ENCODE measurements around the gene CPZ.

Gene CPZ

GRCh38 chr4:8581094-8581861 is 11.3 kb upstream of the CPZ start:
- no peak for DNase-seq (ENCODE audit: low spot score)

DNA sequence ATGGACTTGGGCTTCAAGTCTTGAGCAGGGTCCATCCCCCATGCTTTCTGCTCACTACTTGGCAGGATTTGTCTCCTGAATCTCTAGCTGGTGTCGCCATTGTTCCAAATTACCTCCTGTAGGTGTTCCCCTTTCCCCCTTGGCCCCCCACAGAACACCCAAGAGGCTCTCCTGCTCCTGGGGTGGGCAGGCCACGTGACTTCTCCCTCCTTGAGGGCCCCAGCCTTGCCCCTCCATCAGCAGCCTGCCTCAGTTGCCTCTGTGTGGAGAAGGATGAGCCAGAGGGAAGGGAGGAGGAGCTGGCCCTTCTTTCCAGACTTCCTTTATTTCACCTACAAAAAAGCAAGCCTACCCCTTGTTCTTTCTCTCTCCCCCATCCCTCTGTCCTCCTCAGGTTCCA is 10.5 kb upstream of the CPZ start:
- no peak for DNase-seq (ENCODE audit: low spot score)

DNA sequence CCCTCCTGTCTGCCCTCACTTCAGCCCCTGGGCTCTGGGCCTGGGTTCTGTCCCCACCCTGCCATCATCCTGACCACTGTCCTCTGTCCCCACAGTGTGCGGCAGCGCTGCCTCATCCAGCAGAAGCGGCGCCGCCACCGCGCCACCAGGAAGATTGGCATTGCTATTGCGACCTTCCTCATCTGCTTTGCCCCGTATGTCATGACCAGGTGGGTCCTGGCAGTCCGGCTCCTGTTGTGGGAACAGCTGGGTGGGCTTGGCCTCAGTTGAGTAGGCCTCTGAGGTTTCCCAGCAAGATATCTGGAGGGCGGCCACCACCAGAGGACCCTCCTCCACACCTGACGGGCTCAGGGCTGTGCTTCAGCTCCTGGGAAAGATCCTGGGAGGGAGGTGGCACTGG is 10.1 kb upstream of the CPZ start:
- no peak for DNase-seq (ENCODE audit: low spot score)

GRCh38 chr4:8582941-8583654 is 9.5 kb upstream of the CPZ start:
- no peak for DNase-seq (ENCODE audit: low spot score)

DNA sequence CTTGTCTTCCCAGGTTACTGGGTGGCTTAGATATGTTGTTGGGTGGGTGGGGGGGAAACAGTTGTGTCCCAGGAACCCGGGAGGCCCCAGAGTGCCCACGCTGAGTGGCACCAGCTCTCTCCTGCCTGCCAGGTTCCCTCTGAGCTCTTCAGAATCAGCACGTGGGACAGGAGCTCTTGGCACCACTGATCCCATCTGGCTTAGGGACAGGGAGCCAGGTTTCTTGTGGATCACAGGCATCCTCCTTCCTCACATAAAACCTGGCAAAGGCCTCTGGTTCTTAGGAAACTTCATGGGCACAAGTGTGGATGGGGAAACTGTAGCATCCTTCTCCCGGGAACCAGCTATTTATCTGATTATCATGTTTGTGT is 8.9 kb upstream of the CPZ start:
- DNase-seq (ENCODE audit: low spot score), result no peak

- DNase-seq (ENCODE audit: low spot score), result no peak
These were observed 7.4 kb upstream of the CPZ start for GRCh38 chr4:8585186-8585585.

DNA sequence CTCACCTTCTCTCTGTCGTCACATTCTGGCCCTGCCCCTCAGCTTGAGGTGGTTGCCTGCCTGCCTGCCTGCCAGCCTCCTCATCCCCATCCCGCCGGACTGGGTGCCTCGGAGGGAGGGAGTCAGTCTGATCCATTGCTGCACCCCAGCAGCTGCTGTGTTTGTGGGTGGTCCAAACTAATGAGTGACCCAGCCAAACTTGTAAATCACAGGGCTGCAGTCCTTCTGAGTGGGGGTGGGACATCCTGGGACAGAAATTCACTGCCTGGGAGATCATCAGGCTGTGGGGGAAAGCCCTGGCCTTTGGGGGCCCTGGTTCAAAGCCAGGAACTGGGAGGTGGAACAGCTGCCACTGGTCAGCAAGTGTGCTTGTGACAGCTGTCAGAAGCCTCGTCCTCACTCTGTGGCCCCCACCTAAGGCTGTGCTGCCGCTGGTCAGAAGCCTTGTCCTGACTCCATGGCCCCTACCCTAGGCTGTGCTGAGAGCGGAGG is 6.8 kb upstream of the CPZ start:
- DNase-seq (ENCODE audit: low spot score), result no peak

- no peak for DNase-seq (ENCODE audit: low spot score)
These were observed 6.3 kb upstream of the CPZ start for GRCh38 chr4:8586246-8586645.

DNA sequence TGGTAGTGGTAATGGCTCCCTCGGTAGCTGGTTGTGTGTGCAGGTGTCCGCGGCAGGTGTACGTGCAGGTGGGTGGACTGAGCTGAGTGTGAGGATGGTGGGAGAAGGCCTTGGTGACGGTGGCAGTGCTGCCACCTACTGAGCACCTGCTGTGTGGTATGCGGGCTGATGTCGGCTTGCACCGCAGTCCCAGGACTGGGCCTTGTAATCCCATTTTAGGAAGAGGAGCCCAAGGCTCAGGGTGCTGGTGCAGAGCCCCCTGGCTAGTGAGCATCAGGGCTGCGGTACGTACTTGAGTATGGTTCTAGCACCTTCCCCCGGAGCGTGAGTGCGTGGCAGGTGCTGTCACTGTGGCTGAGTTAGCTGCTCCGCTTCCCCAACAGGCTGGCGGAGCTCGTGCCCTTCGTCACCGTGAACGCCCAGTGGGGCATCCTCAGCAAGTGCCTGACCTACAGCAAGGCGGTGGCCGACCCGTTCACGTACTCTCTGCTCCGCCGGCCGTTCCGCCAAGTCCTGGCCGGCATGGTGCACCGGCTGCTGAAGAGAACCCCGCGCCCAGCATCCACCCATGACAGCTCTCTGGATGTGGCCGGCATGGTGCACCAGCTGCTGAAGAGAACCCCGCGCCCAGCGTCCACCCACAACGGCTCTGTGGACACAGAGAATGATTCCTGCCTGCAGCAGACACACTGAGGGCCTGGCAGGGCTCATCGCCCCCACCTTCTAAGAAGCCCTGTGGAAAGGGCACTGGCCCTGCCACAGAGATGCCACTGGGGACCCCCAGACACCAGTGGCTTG is 5.7 kb upstream of the CPZ start:
- no peak for DNase-seq (ENCODE audit: low spot score)

DNA sequence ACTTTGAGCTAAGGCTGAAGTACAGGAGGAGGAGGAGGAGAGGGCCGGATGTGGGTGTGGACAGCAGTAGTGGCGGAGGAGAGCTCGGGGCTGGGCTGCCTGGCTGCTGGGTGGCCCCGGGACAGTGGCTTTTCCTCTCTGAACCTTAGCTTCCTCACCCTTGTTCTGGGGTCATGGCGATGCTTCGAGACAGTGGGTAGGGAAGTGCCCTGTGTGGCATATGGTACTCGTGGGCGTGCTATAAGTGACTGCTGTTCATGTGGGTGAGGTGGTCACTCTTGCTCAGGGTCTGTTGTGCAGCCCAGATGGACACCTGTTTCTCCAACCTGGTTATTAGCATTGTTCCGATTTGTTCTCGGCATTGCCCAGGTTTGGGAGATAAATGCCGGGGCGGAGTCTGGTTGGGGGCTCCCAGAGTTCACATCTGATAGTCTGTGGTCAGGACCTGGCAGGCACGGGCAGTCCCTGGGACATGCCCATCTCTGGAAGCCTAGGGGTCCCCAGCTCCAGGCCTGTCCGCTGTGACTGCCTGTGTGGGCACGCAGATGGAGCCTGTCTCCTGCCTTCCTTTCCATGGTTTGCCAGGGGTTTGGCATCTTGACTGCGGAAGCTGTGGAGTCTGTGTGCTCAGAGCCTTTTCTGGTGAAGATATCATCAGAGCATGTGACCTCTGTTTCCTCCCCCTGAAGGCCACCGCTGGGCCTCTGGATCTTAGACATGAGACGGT is 4.9 kb upstream of the CPZ start:
- no peak for DNase-seq (ENCODE audit: low spot score)

DNA sequence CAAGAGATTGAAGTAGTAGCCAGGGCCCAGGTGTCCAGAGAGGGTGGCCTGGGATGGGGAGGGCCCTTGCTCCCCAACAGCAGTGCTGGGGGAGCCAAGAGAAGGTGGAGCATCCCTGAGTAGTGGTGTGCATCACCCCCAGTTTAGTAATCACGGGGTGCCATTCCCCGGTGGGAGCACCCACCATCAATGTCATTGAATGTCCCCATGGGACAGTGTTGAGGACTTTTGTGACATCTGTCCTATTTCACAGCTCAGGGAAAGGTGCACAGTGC is 4.4 kb upstream of the CPZ start:
- DNase-seq (ENCODE audit: low spot score), result no peak

GRCh38 chr4:8589336-8589735 is 3.2 kb upstream of the CPZ start:
- no peak for DNase-seq (ENCODE audit: low spot score)

DNA sequence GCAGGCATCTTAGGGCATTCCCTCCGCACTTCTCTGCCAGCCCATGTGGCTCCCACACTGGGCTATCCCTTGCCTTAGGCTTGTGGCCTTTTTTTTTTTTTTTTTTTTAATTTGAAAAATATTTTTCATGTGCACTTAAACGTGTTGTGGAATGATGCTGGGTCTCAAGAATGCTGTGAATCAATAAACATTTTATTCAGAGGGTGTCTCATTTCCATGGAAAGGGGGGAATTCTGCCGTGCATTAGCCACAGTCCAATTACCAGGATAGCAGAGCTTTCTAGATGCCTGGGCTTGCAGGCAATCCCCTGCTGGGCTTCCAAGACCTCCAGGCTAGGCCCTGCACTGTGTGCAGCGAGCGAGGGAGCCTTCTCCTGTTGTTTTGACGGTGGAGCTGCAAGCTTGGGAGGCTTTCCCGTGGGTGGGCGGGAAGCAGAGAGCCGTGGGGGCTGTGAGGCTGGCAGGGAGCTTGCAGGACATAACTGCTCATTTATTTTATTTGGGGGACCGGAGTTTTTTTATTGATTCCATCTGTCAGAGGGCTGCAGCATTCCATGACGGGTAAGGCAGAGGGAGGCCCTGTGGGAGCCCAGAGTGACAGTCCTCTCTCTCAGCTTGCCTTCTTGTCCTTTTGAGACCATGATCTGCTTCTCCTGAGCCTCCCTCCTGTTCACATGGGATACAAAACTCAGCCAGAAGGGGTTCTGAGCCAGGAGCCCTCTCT is 2.6 kb upstream of the CPZ start:
- DNase-seq (ENCODE audit: low spot score), result no peak

DNA sequence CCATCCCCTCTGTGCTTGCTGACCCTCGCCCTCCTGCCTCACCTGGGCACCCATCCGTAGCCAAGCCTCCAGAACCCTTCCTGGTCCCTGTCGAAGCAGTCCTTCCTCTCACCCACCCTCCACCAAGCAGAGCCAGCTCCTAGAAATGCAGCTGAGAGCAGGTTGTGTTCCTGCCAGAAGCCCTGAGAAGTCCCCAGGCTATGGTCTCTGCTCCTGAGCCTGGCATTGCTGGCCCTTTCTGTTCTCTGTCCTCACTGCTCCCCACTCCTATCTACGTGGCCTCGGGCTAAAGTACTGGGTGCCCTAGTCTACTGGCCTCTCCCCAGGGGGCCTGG is 2.1 kb upstream of the CPZ start:
- no peak for DNase-seq (ENCODE audit: low spot score)

- DNase-seq (ENCODE audit: low spot score), result no peak
These were observed 1.5 kb upstream of the CPZ start for GRCh38 chr4:8591114-8591513.

DNA sequence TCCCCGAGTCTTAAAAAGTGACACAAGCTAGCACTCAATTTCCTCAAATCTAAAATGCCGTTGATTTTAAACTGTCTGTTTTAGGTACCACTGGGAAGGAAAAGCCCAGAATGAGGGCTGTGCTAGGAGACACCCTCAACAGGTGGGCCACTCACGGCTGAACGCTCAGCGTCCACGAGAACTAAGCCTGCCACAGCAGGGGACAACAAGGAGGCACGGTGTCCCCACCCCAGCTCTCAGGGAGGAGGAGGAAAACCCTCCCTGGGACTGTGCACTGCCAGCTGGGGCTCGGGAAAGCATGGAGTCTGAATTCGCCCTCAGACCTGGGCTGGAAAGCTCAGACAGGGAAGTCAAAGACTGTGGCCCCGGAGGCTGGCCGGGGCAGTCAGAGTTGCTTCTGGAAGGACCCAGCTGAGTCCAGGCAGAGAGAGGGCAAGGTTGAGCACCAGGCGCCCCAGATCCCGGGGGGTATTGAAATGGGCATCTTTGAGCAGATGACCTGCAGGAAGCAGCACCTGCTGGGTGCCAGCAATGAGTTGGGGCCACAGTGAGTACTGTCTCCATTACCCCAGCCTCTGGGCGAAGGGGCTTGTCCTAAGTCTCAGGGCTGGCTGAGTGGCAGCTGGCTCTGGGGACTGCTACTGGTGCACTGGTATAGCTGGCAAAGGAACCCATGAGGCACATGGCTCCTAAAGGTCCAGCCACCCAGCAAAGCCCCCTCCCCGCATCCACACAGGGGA is 769 bp upstream of the CPZ start:
- no peak for DNase-seq (ENCODE audit: low spot score)

DNA sequence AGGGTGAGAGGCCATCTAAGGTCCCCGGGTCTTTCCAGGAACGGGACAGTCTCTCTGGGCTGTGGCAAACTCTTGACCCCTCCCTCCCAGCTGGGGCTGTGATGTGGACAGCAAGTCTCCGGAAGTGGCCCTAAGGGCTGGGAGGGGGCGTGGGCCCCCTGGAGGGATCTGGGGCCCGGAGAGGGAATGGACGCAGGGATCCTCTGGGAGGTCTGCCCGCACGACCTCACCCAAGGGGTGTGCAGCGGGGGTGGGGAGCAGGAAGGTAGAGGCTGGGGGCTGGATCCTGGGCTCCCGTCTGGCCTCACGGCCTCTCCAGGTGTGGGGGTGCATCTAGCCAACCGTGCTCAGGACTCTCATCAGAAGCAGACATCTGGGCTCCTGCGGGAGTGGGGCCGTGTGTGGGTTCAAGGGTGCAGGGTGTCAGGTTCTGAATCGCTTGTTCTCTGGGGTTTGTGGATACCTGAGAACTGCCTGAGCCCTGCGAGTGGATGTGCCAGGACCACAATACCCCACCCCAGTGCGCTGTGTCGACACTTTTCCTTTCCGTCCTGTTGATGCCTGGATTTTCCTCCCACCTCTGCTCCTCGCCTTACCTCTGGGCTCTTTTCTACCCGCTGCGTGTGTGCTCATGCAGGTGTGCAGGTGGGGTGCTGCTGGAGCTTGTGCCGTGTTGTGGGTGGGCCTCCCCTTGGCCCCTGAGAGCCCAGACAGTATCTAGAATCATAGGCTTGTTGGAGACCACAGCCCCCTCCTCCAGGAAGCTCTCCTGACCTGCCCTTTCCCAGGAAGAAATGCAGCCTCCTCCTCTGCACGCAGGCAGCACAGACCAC is 915 bp downstream of the CPZ start:
- no peak for DNase-seq (ENCODE audit: low spot score)

DNA sequence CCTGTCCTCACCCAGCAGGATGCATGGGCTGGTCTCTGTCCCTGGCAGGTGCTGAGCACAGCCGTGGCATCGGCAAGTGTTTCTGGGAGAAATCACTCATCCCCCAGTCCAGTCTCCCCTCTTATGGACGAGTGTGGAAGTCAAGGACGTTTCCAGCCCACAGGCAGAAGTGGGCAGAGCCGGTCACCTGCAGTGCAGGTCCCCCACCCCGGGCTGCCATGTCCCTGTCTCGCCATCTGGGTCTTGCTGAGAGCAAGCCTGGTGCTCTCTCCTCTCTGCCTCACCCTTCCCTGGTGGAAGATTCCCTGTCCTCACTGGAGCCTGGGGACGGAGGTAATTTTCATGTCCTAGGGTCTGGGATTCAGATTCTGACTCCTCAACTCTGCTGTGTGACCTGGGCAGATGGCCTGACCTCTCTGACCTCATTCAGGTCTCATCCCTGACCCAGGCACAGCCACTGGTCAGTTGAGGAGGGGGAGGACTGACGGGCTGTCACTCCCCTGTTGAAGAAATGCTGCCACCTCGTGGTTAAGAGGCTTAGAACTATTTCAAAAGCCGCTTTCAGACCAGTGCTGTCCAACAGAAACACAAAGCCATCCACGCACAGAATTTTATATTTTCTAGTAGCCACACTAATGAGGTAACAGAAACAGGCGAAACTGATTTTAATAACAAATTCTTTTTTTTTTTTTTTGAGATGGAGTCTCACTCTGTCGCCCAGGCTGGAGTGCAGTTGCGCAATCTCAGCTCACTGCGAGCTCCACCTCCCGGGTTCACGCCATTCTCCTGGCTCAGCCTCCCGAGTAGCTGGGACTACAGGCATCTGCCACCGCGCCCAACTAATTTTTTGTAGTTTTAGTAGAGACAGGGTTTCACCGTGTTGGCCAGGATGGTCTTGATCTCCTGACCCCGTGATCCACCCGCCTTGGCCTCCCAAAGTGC is 1.8 kb downstream of the CPZ start:
- DNase-seq (ENCODE audit: low spot score), result peak; percentile 51

Data from LoVo (cell line).